Measurements from ENCODE around the gene STYXL1.

STYXL1 gene

DNA sequence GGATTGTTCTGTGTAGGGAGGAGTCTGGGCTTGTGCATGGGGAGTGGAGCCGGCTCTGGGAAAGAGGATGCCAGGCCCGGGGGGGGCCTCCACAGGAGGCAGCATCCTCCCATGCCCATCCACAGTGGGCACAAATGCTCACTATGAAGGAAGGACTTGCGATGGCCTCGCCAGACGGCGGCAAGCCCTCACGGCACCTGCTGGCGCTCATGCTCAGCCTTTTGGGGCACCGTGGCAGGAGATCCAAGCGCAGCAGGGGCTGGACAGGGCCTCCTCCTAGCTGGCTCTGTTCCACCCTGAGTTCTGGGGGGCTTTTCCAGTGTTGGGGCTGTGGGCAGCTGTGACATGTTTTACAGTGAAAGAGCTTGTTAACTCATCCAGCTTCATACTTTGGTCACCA lies 15.3 kb upstream of the STYXL1 start:
- TF ChIP-seq SIN3A (IDR thresholded peaks at IDR 0.05; ENCODE audit: borderline replicate concordance, insufficient read depth, low read length) = no peak
- no peak for TF ChIP-seq REST (IDR thresholded peaks at IDR 0.05; ENCODE audit: insufficient read depth in 1 of 2, low read depth in 2 of 2, low read length in 2 of 2)
- TF ChIP-seq TAF1 (IDR thresholded peaks at IDR 0.05; ENCODE audit: borderline replicate concordance, insufficient read depth, low read length) = no peak
- TF ChIP-seq POLR2AphosphoS5 (IDR thresholded peaks at IDR 0.05; ENCODE audit: low read depth, low read length) = no peak
- no peak for TF ChIP-seq FOXP2 (optimal IDR thresholded peaks at IDR 0.05; ENCODE audit: borderline replicate concordance, extremely low read depth, extremely low read length, insufficient read depth)

DNA sequence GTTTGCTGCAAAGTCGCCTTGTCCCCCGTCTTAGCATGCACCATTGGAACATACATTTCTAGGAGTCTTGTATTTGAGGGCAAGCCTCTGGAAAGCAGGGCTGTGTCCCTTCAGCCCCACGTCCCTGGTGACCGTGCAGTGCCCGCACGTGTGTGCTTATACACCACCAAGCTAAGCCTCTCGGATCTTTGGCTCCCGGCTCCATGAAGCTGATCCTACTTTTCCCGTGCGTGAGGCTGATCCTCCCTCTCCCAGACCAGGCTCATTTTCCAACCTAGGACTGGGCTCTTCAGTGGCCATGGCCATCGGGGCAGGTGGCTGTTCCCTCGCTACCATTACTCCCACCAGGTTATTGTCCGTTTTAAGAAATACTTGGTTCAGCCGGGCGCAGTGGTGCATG lies 14.5 kb upstream of the STYXL1 start:
- TF ChIP-seq TAF1 (IDR thresholded peaks at IDR 0.05; ENCODE audit: borderline replicate concordance, insufficient read depth, low read length) = no peak
- no peak for TF ChIP-seq FOXP2 (optimal IDR thresholded peaks at IDR 0.05; ENCODE audit: borderline replicate concordance, extremely low read depth, extremely low read length, insufficient read depth)
- TF ChIP-seq REST (IDR thresholded peaks at IDR 0.05; ENCODE audit: insufficient read depth in 1 of 2, low read depth in 2 of 2, low read length in 2 of 2) = no peak
- no peak for TF ChIP-seq SIN3A (IDR thresholded peaks at IDR 0.05; ENCODE audit: borderline replicate concordance, insufficient read depth, low read length)
- no peak for TF ChIP-seq POLR2AphosphoS5 (IDR thresholded peaks at IDR 0.05; ENCODE audit: low read depth, low read length)

- TF ChIP-seq FOXP2 (optimal IDR thresholded peaks at IDR 0.05; ENCODE audit: borderline replicate concordance, extremely low read depth, extremely low read length, insufficient read depth) = no peak
- TF ChIP-seq TAF1 (IDR thresholded peaks at IDR 0.05; ENCODE audit: borderline replicate concordance, insufficient read depth, low read length) = no peak
- no peak for TF ChIP-seq POLR2AphosphoS5 (IDR thresholded peaks at IDR 0.05; ENCODE audit: low read depth, low read length)
- no peak for TF ChIP-seq REST (IDR thresholded peaks at IDR 0.05; ENCODE audit: insufficient read depth in 1 of 2, low read depth in 2 of 2, low read length in 2 of 2)
- no peak for TF ChIP-seq SIN3A (IDR thresholded peaks at IDR 0.05; ENCODE audit: borderline replicate concordance, insufficient read depth, low read length)
These were observed 13.0 kb upstream of the STYXL1 start for GRCh38 chr7:76060842-76061241.

- TF ChIP-seq POLR2AphosphoS5 (IDR thresholded peaks at IDR 0.05; ENCODE audit: low read depth, low read length) (no peak), FOXP2 (optimal IDR thresholded peaks at IDR 0.05; ENCODE audit: borderline replicate concordance, extremely low read depth, extremely low read length, insufficient read depth) (no peak), SIN3A (IDR thresholded peaks at IDR 0.05; ENCODE audit: borderline replicate concordance, insufficient read depth, low read length) (no peak), REST (IDR thresholded peaks at IDR 0.05; ENCODE audit: insufficient read depth in 1 of 2, low read depth in 2 of 2, low read length in 2 of 2) (no peak), TAF1 (IDR thresholded peaks at IDR 0.05; ENCODE audit: borderline replicate concordance, insufficient read depth, low read length) (no peak)
These were observed 10.0 kb upstream of the STYXL1 start for GRCh38 chr7:76057813-76058145.
